Measurements from ENCODE around the gene C2orf78. TPM values are rescaled to one million over a fixed set of nuclear protein-coding genes. Genes with fewer than 3 reads are reported as not detected.

Gene C2orf78
- total RNA-seq, 1 experiment from 2014 or later = not detected

DNA sequence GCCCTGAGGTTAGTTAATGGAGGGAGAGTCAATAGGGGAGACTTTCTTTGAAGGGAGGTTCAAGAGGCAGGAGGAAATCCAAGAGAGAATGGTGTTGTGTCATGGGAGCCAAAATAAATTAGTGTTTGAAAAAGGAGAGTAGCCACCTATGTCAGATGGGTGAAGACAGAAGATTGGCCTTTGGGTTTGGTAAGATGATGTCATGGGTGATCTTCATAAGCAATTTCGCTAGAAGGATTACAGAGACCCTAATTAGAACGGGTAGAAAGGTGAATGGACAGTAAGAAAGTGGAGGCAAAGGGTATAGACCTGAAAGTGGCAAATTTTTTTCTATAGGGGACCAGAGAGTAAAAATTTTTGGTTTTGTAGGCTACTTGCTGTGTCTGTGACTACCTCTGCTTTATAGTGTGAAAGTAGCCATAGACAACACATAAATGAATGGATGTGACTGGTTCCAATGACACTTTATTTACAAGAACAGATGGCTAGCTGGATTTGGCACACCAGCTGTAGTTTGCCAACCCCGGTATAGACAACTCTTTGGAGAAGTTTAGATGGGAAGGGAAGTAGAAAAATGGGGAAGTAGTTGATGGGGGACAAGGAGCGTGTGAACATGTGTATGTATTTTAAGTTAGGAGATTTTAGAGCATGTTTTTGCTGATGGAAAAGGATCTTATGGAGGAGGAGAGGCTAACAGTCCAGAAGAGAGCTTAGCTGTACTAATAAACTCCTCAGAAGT lies 54.0 kb downstream of the C2orf78 start:
- DNase-seq (ENCODE audit: low spot score) = no peak

DNA sequence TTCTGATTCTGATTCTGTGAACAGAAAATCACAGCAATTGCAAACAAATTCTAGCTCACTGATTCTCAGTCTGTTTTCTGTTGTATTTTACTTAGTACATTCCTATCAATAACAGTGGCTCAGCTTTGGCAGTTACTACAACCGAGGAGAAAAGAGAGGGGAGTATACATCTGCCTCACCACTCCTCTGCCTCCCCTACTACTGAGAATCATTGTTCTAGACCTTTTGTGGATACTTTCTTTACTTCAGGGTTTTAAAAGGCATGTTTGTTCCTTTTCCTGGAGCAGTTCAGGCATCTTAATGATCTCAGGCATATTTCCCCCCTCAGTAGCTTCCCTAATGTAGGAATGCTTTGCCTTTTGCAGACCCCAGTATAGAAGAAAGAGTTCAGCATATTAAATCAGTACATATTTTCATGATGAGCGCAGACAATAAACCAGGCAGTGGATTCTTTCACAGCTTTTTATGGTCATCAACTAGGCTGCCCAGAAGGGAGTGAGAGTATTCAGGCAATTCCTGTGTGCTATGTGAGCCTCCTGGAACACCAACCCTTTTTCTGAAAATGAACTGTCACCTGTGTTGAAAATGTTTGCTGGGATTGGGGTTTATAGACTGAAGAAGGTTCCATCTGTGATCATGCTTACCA lies 55.0 kb downstream of the C2orf78 start:
- no peak for DNase-seq (ENCODE audit: low spot score)

DNA sequence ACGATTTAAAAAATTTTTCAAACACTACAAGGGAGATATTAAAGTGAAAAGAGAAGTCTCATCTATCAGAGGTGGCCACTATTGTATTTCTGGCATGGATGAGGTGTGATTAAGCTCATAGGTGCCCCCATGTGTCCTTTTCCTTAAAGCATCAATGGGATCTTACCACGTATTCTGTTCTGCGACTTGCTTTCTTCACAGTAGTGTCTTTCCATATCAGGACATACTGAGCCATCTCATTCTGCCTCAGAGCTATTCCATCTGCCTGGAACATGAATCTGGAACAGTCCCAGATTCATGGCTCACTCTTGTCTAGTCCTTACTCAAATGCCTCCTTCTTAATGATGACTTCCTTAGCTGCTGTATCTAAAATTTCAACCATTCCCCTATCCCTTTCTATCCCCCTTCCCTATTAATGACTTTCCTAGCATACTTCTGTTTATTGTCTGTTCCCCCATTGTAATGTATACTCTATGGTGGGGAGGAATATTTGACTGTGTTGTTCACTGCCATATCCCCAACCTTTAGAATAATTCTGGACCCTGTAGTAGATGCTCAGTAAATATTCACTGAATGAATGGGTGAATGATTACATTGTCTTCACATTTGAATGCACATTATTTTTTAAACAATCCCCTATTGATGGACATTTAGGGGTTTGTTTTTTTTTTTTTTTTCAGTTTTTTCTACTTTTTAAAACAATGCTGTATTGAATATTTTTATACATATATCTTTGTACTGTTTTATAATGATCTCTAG lies 55.8 kb downstream of the C2orf78 start:
- no peak for DNase-seq (ENCODE audit: low spot score)

GRCh38 chr2:73841912-73842738 lies 58.1 kb downstream of the C2orf78 start:
- DNase-seq (ENCODE audit: low spot score) = no peak

DNA sequence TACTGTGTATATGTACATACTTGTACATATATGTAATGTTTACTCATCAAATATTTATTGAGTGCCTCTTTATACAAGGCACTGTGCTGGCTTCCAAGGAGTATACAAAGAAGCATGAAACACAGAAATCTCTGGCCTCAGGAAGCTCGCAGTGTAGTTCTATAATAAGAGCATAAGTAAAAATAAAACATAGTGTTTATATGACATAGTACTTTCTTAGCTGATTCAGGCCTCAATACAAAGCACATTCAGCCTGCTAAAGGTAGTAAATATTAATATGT lies 58.7 kb downstream of the C2orf78 start:
- DNase-seq (ENCODE audit: low spot score) = no peak

DNA sequence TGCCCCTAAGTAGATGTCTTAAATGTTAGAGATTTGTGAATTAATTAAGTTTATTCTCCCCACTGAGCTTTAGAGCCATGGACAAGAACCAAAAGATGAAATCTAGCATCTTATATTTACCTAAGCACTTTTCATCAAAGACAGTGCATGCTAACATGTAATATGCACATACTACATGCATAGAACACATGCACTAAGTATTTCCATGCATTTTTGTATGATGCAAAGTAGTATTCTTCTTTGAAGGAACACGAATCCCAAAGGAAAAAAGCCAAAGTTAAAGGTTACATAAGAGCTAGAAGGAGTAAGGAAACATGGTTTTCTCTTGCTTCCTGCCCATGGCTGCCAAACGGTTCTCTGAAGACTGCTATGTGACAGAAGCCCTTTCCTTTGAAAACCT lies 60.1 kb downstream of the C2orf78 start:
- DNase-seq (ENCODE audit: low spot score) = no peak

- no peak for DNase-seq (ENCODE audit: low spot score)
These were observed 66.0 kb downstream of the C2orf78 start for GRCh38 chr2:73850009-73850408.

DNA sequence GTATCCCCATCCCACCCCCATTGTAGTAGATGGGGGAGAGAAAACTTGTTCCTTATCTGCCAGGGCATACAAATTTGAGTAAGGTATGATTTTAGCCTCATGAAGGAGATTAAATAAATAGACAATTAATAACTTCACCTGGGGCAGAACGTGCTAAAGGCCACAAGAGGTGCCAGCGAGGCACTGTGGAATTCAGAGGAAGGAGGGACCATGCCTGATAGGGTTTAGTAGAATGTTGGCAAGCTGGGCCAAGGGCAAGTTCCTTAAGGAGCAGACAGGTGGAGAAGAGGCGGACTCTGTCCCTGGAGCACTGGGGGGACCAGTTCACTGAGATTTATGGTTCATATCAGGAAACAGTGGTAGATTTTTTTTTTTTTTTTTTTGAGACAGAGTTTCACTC lies 67.3 kb downstream of the C2orf78 start:
- no peak for DNase-seq (ENCODE audit: low spot score)

- peak; percentile 94 for DNase-seq (ENCODE audit: low spot score)
These were observed 68.0 kb downstream of the C2orf78 start for GRCh38 chr2:73852020-73852419.

- DNase-seq (ENCODE audit: low spot score) = no peak
These were observed 71.5 kb downstream of the C2orf78 start for GRCh38 chr2:73855526-73855925.

DNA sequence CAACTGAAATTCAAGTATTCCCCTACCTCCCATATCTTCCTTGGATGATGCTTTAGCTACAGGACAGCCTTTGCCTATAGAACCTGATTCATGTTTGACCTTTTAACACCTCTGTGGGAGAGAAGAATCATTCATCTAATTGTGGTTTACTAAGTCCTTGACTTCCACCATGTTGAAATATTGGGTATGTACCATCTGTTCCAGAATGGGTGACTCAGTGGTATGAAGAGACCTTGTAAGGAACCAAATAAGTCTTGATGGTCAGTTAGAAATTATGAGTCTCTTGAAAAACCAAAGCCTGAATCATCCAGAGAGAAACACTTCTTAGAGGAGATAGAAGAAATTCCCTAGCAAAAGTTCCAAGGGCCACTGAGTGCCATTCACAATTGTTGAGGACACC lies 72.2 kb downstream of the C2orf78 start:
- DNase-seq (ENCODE audit: low spot score) = peak; percentile 84

GRCh38 chr2:73859721-73860586 lies 76.0 kb downstream of the C2orf78 start:
- peak; percentile 79 for DNase-seq (ENCODE audit: low spot score)

DNA sequence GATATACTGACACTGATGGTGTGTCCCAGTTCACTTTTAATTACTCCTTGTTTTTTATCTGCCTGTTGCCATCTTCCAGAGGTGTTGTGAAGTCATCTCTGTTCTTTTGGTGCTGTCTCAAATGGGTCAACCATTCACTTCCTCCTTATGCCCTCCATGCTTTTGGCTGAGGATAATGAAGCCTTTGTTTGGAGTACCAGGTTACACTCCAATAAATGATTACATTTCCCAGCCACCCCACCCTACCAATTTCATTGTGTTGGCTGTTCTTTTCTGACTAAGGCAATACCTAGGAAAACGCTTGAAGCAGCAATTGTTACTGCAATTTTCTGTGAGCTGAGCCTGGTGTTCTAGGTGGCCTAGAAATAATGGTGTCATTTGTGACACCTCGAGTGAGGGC lies 79.0 kb downstream of the C2orf78 start:
- DNase-seq (ENCODE audit: low spot score) = no peak

Other genes with a start within 250 kb of the C2orf78 start
- not detected in 2 replicates for gene NAT8, start 141.8 kb upstream of the C2orf78 start, total RNA-seq (2014; rRNA removed; shearing (Covaris generic))
- gene TPRKB, start 46.8 kb upstream of the C2orf78 start, total RNA-seq (2014; rRNA removed; shearing (Covaris generic)) = 105 and 129 TPM in 2 replicates
- 41.0 and 43.7 TPM in 2 replicates for gene DUSP11, start 4.1 kb upstream of the C2orf78 start, total RNA-seq (2014; rRNA removed; shearing (Covaris generic))
- gene STAMBP, start 44.8 kb downstream of the C2orf78 start, total RNA-seq (2014; rRNA removed; shearing (Covaris generic)) = 8.0 and 9.4 TPM in 2 replicates
- not detected in 2 replicates for gene ACTG2, start 108.8 kb downstream of the C2orf78 start, total RNA-seq (2014; rRNA removed; shearing (Covaris generic))
- gene DGUOK, start 142.7 kb downstream of the C2orf78 start, total RNA-seq (2014; rRNA removed; shearing (Covaris generic)) = 111 and 127 TPM in 2 replicates
- 6.5 and 9.9 TPM in 2 replicates for gene TET3, start 200.7 kb downstream of the C2orf78 start, total RNA-seq (2014; rRNA removed; shearing (Covaris generic))